HCT116 (cell line): Measurements from ENCODE around the gene GMDS. TPM values are rescaled to one million over a fixed set of nuclear protein-coding genes. Genes with fewer than 3 reads are reported as not detected.
A peak's percentile ranks its signal among the peaks of the same experiment; 100 is the strongest.

Experiments used
- ATAC-seq: fragments of 200-7000 bp; cut with Tn5 transposase; 2 replicates; pipeline ENCODE4 v1.9.1; 2020; ENCODE audit warnings: mild to moderate bottlenecking, moderate library complexity
- BruUV-seq: library from RNA; stranded (reverse); fragments of 400-500 nt; replicated peaks from 2 replicates; lab custom pipeline; 2021; lab: Mats Ljungman, UMichigan
- CTCF ChIA-PET: fragments of 300-600 bp; sonication (Branson Sonifier 250); formaldehyde crosslinking; loops from one replicate; lab custom pipeline; 2021; ENCODE audit warnings: antibody characterized with exemption; lab: Charles Lee
- POLR2A ChIA-PET: fragments of 300-600, 350-600 bp; sonication (Branson Sonifier 250); formaldehyde crosslinking; loops from one replicate; lab custom pipeline; 2021; ENCODE audit warnings: antibody characterized with exemption; lab: Charles Lee
- RAD21 ChIA-PET, 2 experiments: fragments of 300-600 bp; sonication (Branson Sonifier 250); formaldehyde crosslinking; loops; one replicate each; lab custom pipeline; 2023; ENCODE audit warnings: low total read pairs in 2 of 2; ENCODE audit not compliant: uncharacterized antibody in 2 of 2, unreplicated experiment in 2 of 2, low non-redundant PET in 1 of 2; lab: Charles Lee
- DNase-seq: peaks from one replicate; pipeline ENCODE4 v3.0.0-alpha.2; 2010; ENCODE audit warnings: low read depth, low spot score
- H2AFZ ChIP-seq: fragments of 200-600 bp; shearing (Covaris generic), sonication (generic); 2 replicates; pipeline ENCODE4 v1.6.1; 2017; ENCODE audit warnings: low read depth, mixed run types, mixed read lengths, antibody characterized with exemption, low read length; ENCODE audit not compliant: poor library complexity, severe bottlenecking
- H3K27ac ChIP-seq: 2 replicates; pipeline ENCODE4 v1.5.1; 2012; ENCODE audit warnings: low read depth, low read length
- H3K27me3 ChIP-seq: fragments of 200-600 bp; sonication (generic); 2 replicates; pipeline ENCODE4 v1.6.1; 2016; ENCODE audit warnings: mixed run types, low read length, mixed read lengths; ENCODE audit not compliant: insufficient read depth
- H3K36me3 ChIP-seq, 2 experiments: fragments of 200-500 bp in 1 of 2; fragments of 200-600 bp in 1 of 2; sonication (Bioruptor generic) in 1 of 2; sonication (generic) in 1 of 2; 2 replicates each; pipeline versions ENCODE4 v1.5.1 to v1.6.1; 2014 to 2016; ENCODE audit warnings: low read length in 2 of 2, inconsistent platforms in 1 of 2, mixed read lengths in 1 of 2, mixed run types in 1 of 2; ENCODE audit not compliant: insufficient read depth in 2 of 2, control insufficient read depth in 1 of 2
- H3K4me1 ChIP-seq, 2 experiments: fragments of 200-600 bp in 1 of 2; sonication (generic) in 1 of 2; 2 replicates each; pipeline versions ENCODE4 v1.5.1 to v1.6.1; 2012 to 2017; ENCODE audit warnings: low read length in 2 of 2, inconsistent platforms in 1 of 2, mild to moderate bottlenecking in 1 of 2, mixed read lengths in 1 of 2, mixed run types in 1 of 2, moderate library complexity in 1 of 2; ENCODE audit not compliant: insufficient read depth in 2 of 2, control insufficient read depth in 1 of 2
- H3K4me2 ChIP-seq: fragments of 200-600 bp; sonication (generic); 2 replicates; pipeline ENCODE4 v1.6.1; 2017; ENCODE audit warnings: mixed run types, low read length, mixed read lengths
- H3K4me3 ChIP-seq, 2 experiments: fragments of 200-600 bp in 1 of 2; sonication (generic) in 1 of 2; replicated peaks in 1 of 2; 2 replicates each; pipeline ENCODE4 v1.5.1; 2011 to 2016; ENCODE audit warnings: low read length in 2 of 2, control low read depth in 1 of 2, low read depth in 1 of 2, mild to moderate bottlenecking in 1 of 2, mixed read lengths in 1 of 2, mixed run types in 1 of 2
- H3K79me2 ChIP-seq: fragments of 200-600 bp; sonication (generic); 2 replicates; pipeline ENCODE4 v1.6.1; 2017; ENCODE audit warnings: mild to moderate bottlenecking, mixed run types, low read length, moderate library complexity, mixed read lengths; ENCODE audit not compliant: insufficient read depth
- H3K9ac ChIP-seq: fragments of 200-600 bp; sonication (generic); 2 replicates; pipeline ENCODE4 v1.6.1; 2016; ENCODE audit warnings: low read length, mixed read lengths
- H3K9me2 ChIP-seq: fragments of 200-600 bp; sonication (generic), shearing (Covaris generic); 2 replicates; pipeline ENCODE4 v1.6.1; 2017; ENCODE audit warnings: mixed run types, mild to moderate bottlenecking, moderate library complexity; ENCODE audit not compliant: insufficient read depth
- H3K9me3 ChIP-seq, 2 experiments: fragments of 200-500 bp in 1 of 2; fragments of 200-600 bp in 1 of 2; sonication (Bioruptor generic) in 1 of 2; sonication (generic) in 1 of 2; 2 replicates each; pipeline ENCODE4 v1.6.1; 2014 to 2017; ENCODE audit warnings: low read length in 2 of 2, mixed read lengths in 2 of 2, inconsistent platforms in 1 of 2, low read depth in 1 of 2, mild to moderate bottlenecking in 1 of 2, mixed run types in 1 of 2, moderate library complexity in 1 of 2; ENCODE audit not compliant: control insufficient read depth in 1 of 2, insufficient read depth in 1 of 2
- H4K20me1 ChIP-seq: fragments of 200-600 bp; sonication (generic), shearing (Covaris generic); 2 replicates; pipeline ENCODE4 v1.6.1; 2017; ENCODE audit warnings: mixed run types, mild to moderate bottlenecking, moderate library complexity; ENCODE audit not compliant: insufficient read depth
- CBX3 ChIP-seq: IDR thresholded peaks from 2 replicates; pipeline ENCODE4 v1.6.1; 2012; ENCODE audit warnings: low read depth
- CTCF ChIP-seq, 3 experiments: fragments of 200-600 bp in 1 of 3; sonication (generic) in 1 of 3; IDR thresholded peaks in 2 of 3; conservative IDR thresholded peaks in 1 of 3; 2 replicates each; pipeline ENCODE4 v1.5.1; 2012 to 2017; ENCODE audit warnings: low read depth in 2 of 3, low read length in 2 of 3, antibody characterized with exemption in 1 of 3, borderline replicate concordance in 1 of 3, control low read depth in 1 of 3, mild to moderate bottlenecking in 1 of 3, mixed read lengths in 1 of 3, mixed run types in 1 of 3, moderate library complexity in 1 of 3; ENCODE audit not compliant: insufficient read depth in 1 of 3
- ELF1 ChIP-seq: IDR thresholded peaks from 2 replicates; pipeline ENCODE4 v1.6.1; 2012; ENCODE audit warnings: low read depth, borderline replicate concordance
- EZH2 ChIP-seq: fragments of 200-600 bp; sonication (generic); IDR thresholded peaks from 2 replicates; pipeline ENCODE4 v1.6.1; 2017; ENCODE audit warnings: antibody characterized with exemption, mixed run types
- FOSL1 ChIP-seq: IDR thresholded peaks from 2 replicates; pipeline ENCODE4 v1.6.1; 2012; ENCODE audit warnings: low read depth
- JUND ChIP-seq: IDR thresholded peaks from 2 replicates; pipeline ENCODE4 v1.6.1; 2012
- SIN3A ChIP-seq: IDR thresholded peaks from 2 replicates; pipeline ENCODE4 v1.6.1; 2012; ENCODE audit warnings: low read depth
- YY1 ChIP-seq: IDR thresholded peaks from 2 replicates; pipeline ENCODE4 v1.6.1; 2011; ENCODE audit warnings: low read length, low read depth, moderate library complexity, mild to moderate bottlenecking; ENCODE audit not compliant: insufficient replicate concordance; ENCODE audit errors: extremely low read depth
- ZNF274 ChIP-seq: fragments of 200-500 bp; sonication (Bioruptor generic); IDR thresholded peaks from 2 replicates; pipeline ENCODE4 v1.6.1; 2014; ENCODE audit warnings: mild to moderate bottlenecking, low read depth, low read length, inconsistent platforms
- intact Hi-C: fragments of 100-400 bp; cut with micrococcal nuclease; formaldehyde crosslinking; loops from 2 replicates; pipeline ENCODE4 v1.10.0; 2022
- total RNA-seq: library from RNA; stranded (reverse); gene quantifications from one replicate; pipeline ENCODE4 v1.2.1, GENCODE V29; 2021; ENCODE audit not compliant: unreplicated experiment

The GMDS gene
- total RNA-seq, 1 experiment from 2014 or later = 34.4 TPM

DNA sequence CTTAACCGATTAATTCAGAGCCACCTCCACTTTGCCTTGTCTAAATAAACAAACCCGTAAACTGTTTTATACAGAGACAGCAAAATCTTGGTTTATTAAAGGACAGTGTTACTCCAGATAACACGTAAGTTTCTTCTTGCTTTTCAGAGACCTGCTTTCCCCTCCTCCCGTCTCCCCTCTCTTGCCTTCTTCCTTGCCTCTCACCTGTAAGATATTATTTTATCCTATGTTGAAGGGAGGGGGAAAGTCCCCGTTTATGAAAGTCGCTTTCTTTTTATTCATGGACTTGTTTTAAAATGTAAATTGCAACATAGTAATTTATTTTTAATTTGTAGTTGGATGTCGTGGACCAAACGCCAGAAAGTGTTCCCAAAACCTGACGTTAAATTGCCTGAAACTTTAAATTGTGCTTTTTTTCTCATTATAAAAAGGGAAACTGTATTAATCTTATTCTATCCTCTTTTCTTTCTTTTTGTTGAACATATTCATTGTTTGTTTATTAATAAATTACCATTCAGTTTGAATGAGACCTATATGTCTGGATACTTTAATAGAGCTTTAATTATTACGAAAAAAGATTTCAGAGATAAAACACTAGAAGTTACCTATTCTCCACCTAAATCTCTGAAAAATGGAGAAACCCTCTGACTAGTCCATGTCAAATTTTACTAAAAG, 633.0 kb downstream of the GMDS start:
- TSS peak; percentile 85 for BruUV-seq
- H3K36me3 ChIP-seq = peaks cover 3 to 4% of the 10 kb centered on the region in 2 experiments; a peak in 1 of 4 replicates
- H3K9me3 ChIP-seq = no peaks in the 10 kb centered on the region
- ChIA-PET POLR2A (interaction anchor here (1.1 kb wide), 1 partner anchor 492 kb away, joined by 3 read pairs; no protein-coding TSS in a partner anchor), CTCF (interaction anchor here (0.7 to 3.1 kb wide), 6 partner anchors 12 to 1022 kb away, joined by 3 to 9 read pairs (median 6); no protein-coding TSS in a partner anchor), RAD21 (interaction anchor here in 1 of 2 experiments (0.8 to 1.2 kb wide), 3 partner anchors 18 to 74 kb away, joined by 3 to 5 read pairs (median 4); no protein-coding TSS in a partner anchor)
- H3K9ac ChIP-seq = peak overlapping the region; percentile 79
- H4K20me1 ChIP-seq = 0 out of 2 replicates have a peak, but pooled peaks cover 6% of the 10 kb centered on the region
- DNase-seq = no peak
- peak overlapping the region; percentile 99; the same call in 1 of the 2 replicates for H3K27ac ChIP-seq
- no peaks in the 10 kb centered on the region for H3K9me2 ChIP-seq
- H3K27me3 ChIP-seq = no peaks in the 10 kb centered on the region
- TF ChIP-seq SIN3A = no peak
- no peak for TF ChIP-seq ELF1
- TF ChIP-seq FOSL1 = no peak
- TF ChIP-seq YY1 = no peak
- TF ChIP-seq JUND = no peak
- TF ChIP-seq CBX3 = no peak
- no peak for TF ChIP-seq EZH2
- TF ChIP-seq CTCF (IDR thresholded peaks at IDR 0.05 in 2 of 3, conservative IDR thresholded peaks at IDR 0.05 in 1 of 3; ENCODE audit: borderline replicate concordance in 1 of 3, insufficient read depth in 1 of 3, low read depth in 2 of 3, low read length in 2 of 3) = no peak
- no peak for TF ChIP-seq ZNF274
- peaks cover 40% of the 10 kb centered on the region for H3K79me2 ChIP-seq
- no peak overlapping the region for H2AFZ ChIP-seq
- peak overlapping the region; percentile 70 to 79 for H3K4me3 ChIP-seq
- ATAC-seq = no peak
- peaks cover 11 to 22% of the 10 kb centered on the region in 2 experiments; a peak in 3 of 4 replicates for H3K4me1 ChIP-seq
- intact Hi-C loops = no loop called here
- H3K4me2 ChIP-seq = peak overlapping the region; percentile 97
